HUES6 (cell line): ENCODE results near the gene E2F4.

Source experiments
- H3K27ac ChIP-seq: 2 replicates; pipeline ENCODE4 v1.7.0; 2013; ENCODE audit warnings: low read depth, mild to moderate bottlenecking, low read length, inconsistent platforms
- H3K27me3 ChIP-seq: 2 replicates; pipeline ENCODE4 v1.6.1; 2013; ENCODE audit warnings: low read length; ENCODE audit not compliant: control insufficient read depth, insufficient read depth
- H3K36me3 ChIP-seq: 2 replicates; pipeline ENCODE4 v1.6.1; 2013; ENCODE audit warnings: low read length; ENCODE audit not compliant: control insufficient read depth, insufficient read depth
- H3K4me1 ChIP-seq: 2 replicates; pipeline ENCODE4 v1.6.1; 2013; ENCODE audit warnings: low read length; ENCODE audit not compliant: control insufficient read depth, insufficient read depth
- H3K4me3 ChIP-seq: 2 replicates; pipeline ENCODE4 v1.5.1; 2013; ENCODE audit warnings: low read depth, low read length
- H3K9ac ChIP-seq: one replicate; pipeline ENCODE4 v1.6.1; 2013; ENCODE audit warnings: mild to moderate bottlenecking, low read length
- H3K9me3 ChIP-seq: 2 replicates; pipeline ENCODE4 v1.6.1; 2013; ENCODE audit warnings: low read depth, low read length; ENCODE audit not compliant: control insufficient read depth, insufficient read depth

E2F4 gene

DNA sequence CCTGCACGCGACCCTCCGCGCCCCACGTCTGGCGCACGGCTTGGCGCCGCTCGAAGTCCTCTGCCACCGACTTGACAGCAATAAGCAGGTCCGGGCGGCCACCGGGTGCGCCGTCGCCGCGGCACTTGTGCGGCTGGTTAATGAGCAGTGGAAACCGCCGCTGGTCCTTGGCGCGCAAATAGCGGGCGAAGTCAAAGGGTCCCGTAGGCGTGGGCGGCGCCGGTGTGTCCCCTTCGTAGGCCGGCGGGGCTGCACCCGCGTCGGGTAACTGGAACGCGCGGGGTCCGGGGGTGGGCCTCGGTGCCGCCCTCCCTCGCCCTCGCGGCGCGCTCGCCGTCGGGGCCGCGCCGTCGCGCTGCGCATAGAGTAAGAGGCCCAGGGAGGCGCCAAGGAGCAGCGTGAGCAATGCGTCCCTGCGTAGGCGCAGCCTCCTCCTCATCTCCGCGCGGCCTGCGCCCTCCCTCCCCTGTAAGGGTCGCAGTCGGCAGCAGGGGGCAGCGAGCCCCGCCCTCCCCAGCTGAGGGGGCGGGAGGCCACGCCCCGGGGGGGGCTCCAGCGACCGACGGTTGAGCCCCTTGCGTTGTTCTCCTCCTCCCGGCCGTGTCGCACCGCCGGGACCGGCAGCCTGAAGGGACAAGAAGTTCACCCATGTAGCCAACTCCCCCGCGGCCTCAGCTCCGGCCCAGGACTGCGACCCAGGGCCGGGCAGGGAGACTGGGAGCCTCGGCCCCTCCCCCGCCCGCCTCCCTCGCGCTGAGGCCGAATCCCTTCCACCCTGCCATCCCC, 41.7 kb upstream of the E2F4 start:
- no peaks in the 10 kb centered on the region for H3K9me3 ChIP-seq
- peaks cover 50% of the 10 kb centered on the region for H3K27me3 ChIP-seq
- H3K9ac ChIP-seq, result peak overlapping the region; percentile 10
- peaks cover 40% of the 10 kb centered on the region for H3K36me3 ChIP-seq
- H3K4me1 ChIP-seq, result 0 out of 2 replicates have a peak, but pooled peaks cover 4% of the 10 kb centered on the region
- no peak overlapping the region for H3K27ac ChIP-seq
- peak overlapping the region; percentile 76 for H3K4me3 ChIP-seq

DNA sequence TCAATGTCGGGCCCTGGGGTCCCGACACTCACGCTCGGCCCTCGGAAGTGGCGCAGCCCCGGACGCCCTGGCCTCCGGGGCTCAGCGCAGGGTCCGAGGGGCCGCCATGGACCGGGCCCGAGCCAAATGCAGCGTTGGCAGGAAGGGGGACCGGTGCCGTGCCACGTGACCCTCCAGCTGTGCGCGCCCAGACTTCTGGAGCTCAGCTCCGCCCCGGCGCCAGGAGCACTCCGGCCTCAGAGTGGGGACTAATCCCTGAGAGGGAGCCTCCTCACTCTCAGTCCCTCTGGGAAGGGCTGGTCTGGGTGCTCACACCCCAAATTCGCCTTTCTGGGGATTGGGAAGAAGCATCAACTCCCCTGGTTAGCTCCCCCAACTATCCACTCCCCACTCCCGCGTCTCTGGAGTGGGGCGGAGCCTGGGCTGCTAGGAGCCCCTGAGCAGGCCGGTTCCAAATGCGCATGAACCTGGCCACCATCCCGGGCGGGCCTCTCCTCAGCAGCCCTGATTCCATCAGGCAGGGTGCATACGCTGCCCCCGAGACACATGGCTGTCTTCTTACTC, 41.0 kb upstream of the E2F4 start, which contains the start of gene B3GNT9:
B3GNT9 (minus strand) TSS at position 166 of the 564 bp plus-strand sequence. CDS start 513 bp downstream, outside the sequence.
- H3K27me3 ChIP-seq, result peaks cover 57% of the 10 kb centered on the region
- H3K9ac ChIP-seq, result peak within 1 kb of the TSS; percentile 10
- no peak within 1 kb of the TSS for H3K27ac ChIP-seq
- H3K4me3 ChIP-seq, result peak within 1 kb of the TSS; percentile 76
- H3K4me1 ChIP-seq, result 0 out of 2 replicates have a peak, but pooled peaks cover 4% of the 10 kb centered on the region
- H3K9me3 ChIP-seq, result no peaks in the 10 kb centered on the region
- H3K36me3 ChIP-seq, result peaks cover 33% of the 10 kb centered on the region

DNA sequence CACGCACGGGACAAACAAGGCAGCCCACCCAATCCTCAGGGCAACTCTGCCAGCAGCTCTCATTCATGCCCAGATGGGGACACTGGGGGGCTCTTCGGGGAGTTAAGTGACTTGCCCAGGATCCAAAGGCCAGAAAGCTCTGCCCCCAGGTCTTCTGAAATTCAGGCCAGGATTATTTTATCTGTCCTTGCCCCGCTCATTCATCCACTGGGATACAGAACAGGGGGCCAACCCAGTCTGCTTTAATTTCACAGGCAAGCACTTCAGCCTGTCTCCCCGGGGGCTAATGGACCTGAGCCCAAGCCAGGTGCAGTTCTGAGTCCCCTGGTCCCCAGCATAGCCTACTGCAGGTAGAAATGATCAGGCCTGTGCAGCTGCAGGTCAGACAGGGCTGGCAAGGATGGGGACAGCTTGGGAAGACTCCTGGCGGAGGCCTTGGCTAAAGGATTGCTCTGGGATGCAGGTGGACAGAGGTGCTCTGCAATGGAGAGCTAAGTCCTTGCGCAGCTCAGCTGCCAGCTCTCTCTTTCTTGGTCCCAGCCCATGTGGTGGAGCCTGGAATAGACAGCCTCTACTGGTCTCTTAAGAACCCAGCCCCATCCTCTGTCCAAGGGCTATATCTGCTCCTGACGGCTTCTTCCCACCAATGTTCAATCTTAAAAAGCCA, 40.4 kb upstream of the E2F4 start:
- Histone ChIP-seq H3K36me3 (peaks cover 27% of the 10 kb centered on the region), H3K27me3 (peaks cover 63% of the 10 kb centered on the region), H3K4me1 (0 out of 2 replicates have a peak, but pooled peaks cover 4% of the 10 kb centered on the region), H3K9me3 (no peaks in the 10 kb centered on the region), H3K9ac (no peak overlapping the region), H3K27ac (no peak overlapping the region), H3K4me3 (peak overlapping the region; percentile 76)

GRCh38 chr16:67154578-67155294, 37.2 kb upstream of the E2F4 start:
- peaks cover 95% of the 10 kb centered on the region for H3K27me3 ChIP-seq

GRCh38 chr16:67155295-67156142, 36.4 kb upstream of the E2F4 start:
- Histone ChIP-seq H3K4me3 (peak overlapping the region; percentile 50), H3K9me3 (no peaks in the 10 kb centered on the region), H3K27ac (no peak overlapping the region), H3K27me3 (peaks cover 99% of the 10 kb centered on the region), H3K9ac (no peak overlapping the region), H3K36me3 (no peaks in the 10 kb centered on the region), H3K4me1 (peaks cover 9% of the 10 kb centered on the region; the same call in 1 of the 2 replicates)

More at GRCh38 chr16:67154578-67155294, 37.2 kb upstream of the E2F4 start:
- H3K36me3 ChIP-seq, result no peaks in the 10 kb centered on the region
- H3K4me1 ChIP-seq, result peaks cover 9% of the 10 kb centered on the region; the same call in 1 of the 2 replicates
- H3K27ac ChIP-seq, result no peak overlapping the region
- peak overlapping the region; percentile 50 for H3K4me3 ChIP-seq
- no peaks in the 10 kb centered on the region for H3K9me3 ChIP-seq
- H3K9ac ChIP-seq, result no peak overlapping the region

- Histone ChIP-seq H3K27me3 (peaks cover 100% of the 10 kb centered on the region), H3K4me1 (peaks cover 8% of the 10 kb centered on the region; the same call in 1 of the 2 replicates), H3K27ac (no peak overlapping the region), H3K9ac (no peak overlapping the region), H3K9me3 (no peaks in the 10 kb centered on the region), H3K4me3 (no peak overlapping the region), H3K36me3 (no peaks in the 10 kb centered on the region)
Measured at GRCh38 chr16:67156143-67156844, 35.7 kb upstream of the E2F4 start.

DNA sequence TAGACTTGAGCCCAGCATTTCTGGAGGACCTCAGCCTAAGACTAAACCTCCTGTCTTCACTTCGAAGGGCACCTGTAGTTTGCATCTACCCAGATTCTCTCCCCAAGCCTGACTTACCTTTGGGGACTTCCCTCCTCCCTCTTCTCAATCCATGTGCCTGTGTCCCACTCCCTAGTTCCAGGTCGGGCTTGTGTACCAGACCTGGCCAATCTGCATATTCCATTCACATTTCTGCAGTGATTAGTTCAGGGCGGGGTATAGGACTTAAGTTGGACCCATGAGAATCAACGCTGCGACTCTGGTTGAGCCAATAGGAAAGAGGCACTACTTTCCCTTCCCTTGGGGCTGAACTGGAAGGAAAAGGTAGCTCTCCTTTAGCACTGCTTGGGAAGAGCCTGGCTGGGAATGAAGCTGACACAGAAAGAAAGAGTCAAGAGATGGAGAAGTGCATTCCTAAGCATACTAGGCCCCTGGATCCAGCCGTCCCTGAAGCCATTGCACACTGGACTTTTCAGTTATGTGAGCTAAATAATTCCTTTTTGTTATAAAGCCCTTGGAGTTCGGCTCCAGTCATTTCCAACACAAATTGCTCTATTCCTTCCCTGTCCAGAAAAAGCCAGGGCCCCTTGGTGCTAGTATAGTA, 34.7 kb upstream of the E2F4 start:
- H3K36me3 ChIP-seq, result no peaks in the 10 kb centered on the region
- H3K4me3 ChIP-seq, result no peak overlapping the region
- H3K27me3 ChIP-seq, result peaks cover 100% of the 10 kb centered on the region
- peaks cover 5% of the 10 kb centered on the region; the same call in 1 of the 2 replicates for H3K4me1 ChIP-seq
- H3K27ac ChIP-seq, result no peak overlapping the region
- no peak overlapping the region for H3K9ac ChIP-seq
- no peaks in the 10 kb centered on the region for H3K9me3 ChIP-seq

- no peak overlapping the region for H3K9ac ChIP-seq
- no peak overlapping the region for H3K27ac ChIP-seq
- H3K4me1 ChIP-seq, result peaks cover 5% of the 10 kb centered on the region; the same call in 1 of the 2 replicates
- no peak overlapping the region for H3K4me3 ChIP-seq
- H3K27me3 ChIP-seq, result peaks cover 100% of the 10 kb centered on the region
- H3K36me3 ChIP-seq, result no peaks in the 10 kb centered on the region
- no peaks in the 10 kb centered on the region for H3K9me3 ChIP-seq
Measured at GRCh38 chr16:67157892-67158635, 33.9 kb upstream of the E2F4 start.
